Smooth muscle cell of the brain vasculature (primary cell): ENCODE measurements around the gene EPHA6.
"Not testable (repeated sequence)": the region's sequence is repeated elsewhere in the genome, so short reads cannot be mapped to it uniquely, and the experiment has no call there.

ENCODE experiments used
- DNase-seq: peaks from one replicate; pipeline ENCODE4 v3.0.0-alpha.2; 2012; ENCODE audit warnings: low read depth, low spot score

The EPHA6 gene

DNA sequence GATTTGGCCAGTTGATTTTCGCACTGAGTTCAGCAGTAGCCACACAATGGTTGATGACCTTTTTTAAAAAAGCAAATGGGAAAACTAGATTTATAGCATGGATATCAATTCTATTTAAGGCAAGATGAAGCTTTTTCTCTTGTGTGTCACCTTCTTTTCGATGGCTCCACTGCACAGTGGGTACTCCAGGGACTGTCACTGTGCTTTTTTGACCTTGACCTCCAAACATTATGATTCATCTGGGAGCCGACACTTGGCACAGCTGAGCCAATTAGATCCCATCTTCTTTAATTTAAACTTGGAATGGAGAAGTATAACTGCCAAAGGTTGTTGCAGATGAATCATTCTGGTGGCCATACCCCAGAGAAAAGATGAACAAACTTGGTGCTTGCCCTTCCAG lies 367.3 kb downstream of the EPHA6 start:
- no peak for DNase-seq

GRCh38 chr3:97187771-97188170 lies 373.4 kb downstream of the EPHA6 start:
- DNase-seq: no peak

GRCh38 chr3:97189835-97190234 lies 375.4 kb downstream of the EPHA6 start:
- DNase-seq: no peak

- DNase-seq: no peak
These were observed 382.7 kb downstream of the EPHA6 start for GRCh38 chr3:97197083-97197482.

DNA sequence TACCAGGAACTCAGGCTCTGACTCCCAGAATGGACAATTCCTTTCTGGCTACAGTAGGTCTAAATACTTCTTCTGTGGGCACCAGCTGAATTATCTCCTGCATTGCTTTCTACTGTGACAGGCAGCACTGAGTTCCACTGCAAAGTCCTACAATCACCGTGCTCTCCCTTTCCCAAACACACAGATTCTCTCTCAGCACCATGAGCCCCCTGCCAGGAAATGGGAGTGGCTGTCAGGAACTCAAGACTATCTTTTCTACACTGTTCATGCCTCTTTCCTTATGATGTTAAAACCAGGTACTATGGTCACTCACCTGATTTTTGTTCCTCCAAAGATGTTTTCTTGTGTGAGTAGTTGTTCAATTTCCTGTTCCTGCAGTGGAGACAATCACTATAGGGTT lies 383.4 kb downstream of the EPHA6 start:
- no peak for DNase-seq

- no peak for DNase-seq
These were observed 386.0 kb downstream of the EPHA6 start for GRCh38 chr3:97200387-97200786.

DNA sequence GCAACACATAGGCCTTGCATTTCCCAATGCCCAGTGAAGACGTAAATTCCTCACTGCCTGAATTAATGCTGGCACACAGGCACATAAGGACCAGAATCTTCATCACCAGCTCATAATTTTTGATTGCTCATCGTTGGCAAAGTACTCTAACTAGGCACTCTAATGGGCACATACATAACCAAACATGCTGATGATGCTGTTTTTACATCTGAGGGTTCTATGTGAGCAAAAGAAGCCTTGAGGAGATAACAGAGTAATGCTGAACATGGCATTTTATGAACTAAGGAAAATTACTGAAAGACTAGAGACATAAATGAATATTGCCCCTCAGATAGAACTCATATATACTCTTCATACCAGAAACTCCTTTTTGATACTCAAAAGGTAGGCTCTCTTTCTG lies 387.4 kb downstream of the EPHA6 start:
- DNase-seq: no peak

- DNase-seq: no peak
These were observed 414.6 kb downstream of the EPHA6 start for GRCh38 chr3:97228966-97229365.

DNA sequence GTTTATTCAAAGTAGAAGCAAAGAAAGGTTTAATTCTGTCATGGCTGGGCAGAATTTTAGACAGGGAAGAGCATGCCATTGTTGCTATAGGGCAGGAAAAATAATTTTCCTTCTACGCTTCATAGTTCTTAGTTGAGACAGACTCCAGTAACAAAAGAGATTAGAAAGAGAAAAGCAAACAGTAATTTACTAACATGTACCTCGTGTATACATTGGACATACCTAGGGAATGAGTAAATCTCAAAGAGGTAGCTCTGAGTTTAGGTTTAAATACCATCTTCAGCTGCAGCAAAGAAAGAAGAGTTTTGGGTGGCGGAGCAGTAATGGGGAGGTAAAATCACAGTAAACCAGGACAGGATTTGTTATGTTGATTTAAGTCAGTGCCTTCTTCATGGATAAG lies 416.1 kb downstream of the EPHA6 start:
- no peak for DNase-seq

GRCh38 chr3:97232393-97233034 lies 418.1 kb downstream of the EPHA6 start:
- DNase-seq: no peak

GRCh38 chr3:97235179-97235578 lies 420.8 kb downstream of the EPHA6 start:
- DNase-seq: no peak

GRCh38 chr3:97235611-97236315 lies 421.4 kb downstream of the EPHA6 start:
- no peak for DNase-seq

DNA sequence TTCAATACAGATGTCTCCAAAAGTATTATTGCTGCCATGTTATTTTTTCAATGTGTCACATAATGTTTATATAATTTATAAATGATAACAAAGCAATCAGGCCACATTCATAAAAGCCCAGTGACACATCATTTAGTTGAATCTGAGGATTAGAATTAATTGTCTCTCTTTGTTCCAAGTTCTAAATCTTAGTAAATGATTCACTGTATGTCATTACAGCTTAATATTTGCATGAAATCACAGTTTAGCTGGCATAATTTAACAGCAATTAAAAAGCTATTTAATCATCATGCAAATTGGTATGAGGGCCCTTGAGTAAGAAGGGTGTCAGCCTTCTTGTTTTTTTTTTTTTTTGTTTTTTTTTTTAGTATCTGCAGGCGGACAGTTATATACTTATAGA lies 427.0 kb downstream of the EPHA6 start:
- no peak for DNase-seq

GRCh38 chr3:97245201-97245910 lies 431.0 kb downstream of the EPHA6 start:
- no peak for DNase-seq

DNA sequence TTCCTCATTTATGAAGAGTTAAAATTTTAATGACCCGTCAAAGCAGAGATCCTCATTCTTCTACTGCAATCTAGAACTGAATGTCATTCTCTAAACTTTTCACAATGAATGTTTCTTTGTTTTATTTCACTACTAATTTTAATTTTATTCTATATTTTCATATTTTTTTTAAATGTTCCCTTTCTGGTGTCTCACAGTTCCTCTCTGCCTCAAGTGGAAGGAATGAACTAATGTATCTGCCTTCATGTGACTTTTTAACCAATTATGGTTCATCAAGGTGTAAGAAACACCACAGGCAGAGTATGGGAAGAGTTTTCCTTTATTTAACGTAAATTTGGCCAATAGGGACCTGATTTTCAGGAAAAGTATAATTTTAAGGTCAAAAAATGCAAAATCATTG lies 441.7 kb downstream of the EPHA6 start:
- no peak for DNase-seq

- DNase-seq: no peak
These were observed 443.7 kb downstream of the EPHA6 start for GRCh38 chr3:97257942-97258697.

DNA sequence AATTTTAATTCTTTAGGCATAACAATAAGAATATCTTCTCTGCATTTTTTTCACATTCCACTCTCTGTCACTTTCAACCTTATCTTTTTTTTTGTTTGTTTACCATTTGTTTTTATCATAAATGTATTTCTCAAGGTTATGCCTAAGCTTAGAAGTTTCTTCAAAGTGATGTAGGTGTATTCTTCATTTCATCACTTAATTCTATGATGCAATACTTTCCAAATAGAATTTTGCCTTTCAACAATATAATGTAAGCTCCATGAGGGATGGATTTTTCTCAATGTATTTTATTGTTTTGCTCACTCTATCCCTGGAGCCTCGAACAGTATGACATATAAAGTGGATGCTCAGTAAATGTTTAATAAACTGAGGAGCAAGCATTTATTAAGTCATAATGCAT lies 444.9 kb downstream of the EPHA6 start:
- no peak for DNase-seq

- DNase-seq: no peak
These were observed 449.8 kb downstream of the EPHA6 start for GRCh38 chr3:97264180-97264579.

- no peak for DNase-seq
These were observed 451.0 kb downstream of the EPHA6 start for GRCh38 chr3:97265237-97266005.

- no peak for DNase-seq
These were observed 454.8 kb downstream of the EPHA6 start for GRCh38 chr3:97269202-97269601.

GRCh38 chr3:97276879-97277550 lies 462.6 kb downstream of the EPHA6 start:
- DNase-seq: not testable (repeated sequence)
